ENCODE results near the gene FAM193B.

GRCh38 chr5:177470759-177471536, 83.4 kb downstream of the FAM193B start:
- TF ChIP-seq POLR2AphosphoS5 (IDR thresholded peaks at IDR 0.05) (no peak), CTCF (IDR thresholded peaks at IDR 0.05) (no peak)
